HepG2 (cell line): ENCODE measurements around the gene GNA14. TPM values are rescaled to one million over a fixed set of nuclear protein-coding genes. Genes with fewer than 3 reads are reported as not detected.

ENCODE experiments used
- GABPB1 ChIP-seq: IDR thresholded peaks from 2 replicates; pipeline ENCODE4 v1.6.1; 2016; ENCODE audit warnings: mild to moderate bottlenecking, missing genetic modification reagents, moderate library complexity, missing compliant biosample characterization
- GTF3A ChIP-seq: sonication (generic); formaldehyde crosslinking; conservative IDR thresholded peaks from 2 replicates; pipeline ENCODE4 v1.4.0; 2020; ENCODE audit warnings: mild to moderate bottlenecking, missing genetic modification reagents
- HMG20A ChIP-seq: IDR thresholded peaks from 2 replicates; pipeline ENCODE4 v1.6.1; 2016; ENCODE audit warnings: borderline replicate concordance
- IRF2 ChIP-seq: IDR thresholded peaks from 2 replicates; pipeline ENCODE4 v1.6.1; 2018; ENCODE audit warnings: missing genetic modification reagents, missing compliant biosample characterization
- TEAD2 ChIP-seq: sonication (generic); formaldehyde crosslinking; IDR thresholded peaks from 2 replicates; pipeline ENCODE4 v1.9.0; 2021; ENCODE audit warnings: missing genetic modification reagents
- TEAD3 ChIP-seq: optimal IDR thresholded peaks from 2 replicates; pipeline ENCODE3; 2016; ENCODE audit warnings: borderline replicate concordance
- ZMYM4 ChIP-seq: sonication (generic); formaldehyde crosslinking; IDR thresholded peaks from 2 replicates; pipeline ENCODE4 v1.8.1; 2023; ENCODE audit warnings: mild to moderate bottlenecking, missing genetic modification reagents
- ZNF432 ChIP-seq: sonication (generic); formaldehyde crosslinking; IDR thresholded peaks from 2 replicates; pipeline ENCODE4 v1.5.0; 2020; ENCODE audit warnings: missing genetic modification reagents, mild to moderate bottlenecking, borderline replicate concordance
- ZNF563 ChIP-seq: sonication (generic); formaldehyde crosslinking; IDR thresholded peaks from 2 replicates; pipeline ENCODE4 v1.8.0; 2022; ENCODE audit warnings: mild to moderate bottlenecking, moderate library complexity, missing genetic modification reagents
- ZNF644 ChIP-seq: IDR thresholded peaks from 2 replicates; pipeline ENCODE4 v1.6.1; 2016; ENCODE audit warnings: low read depth
- ZNF749 ChIP-seq: sonication (generic); formaldehyde crosslinking; IDR thresholded peaks from 2 replicates; pipeline ENCODE4 v1.8.0; 2022; ENCODE audit warnings: mild to moderate bottlenecking, missing genetic modification reagents, moderate library complexity, borderline replicate concordance
- polyA plus RNA-seq, 8 experiments: library from polyadenylated mRNA; depleted of rRNA in 3 of 8; stranded (reverse) in 7 of 8; unstranded in 1 of 8; fragments of >200 nt; fragmentation: Illumina TruSeq in 4 of 8; extraction: Trizol in 4 of 8; gene quantifications; 2 replicates each; pipeline versions ENCODE4 v1.2.1 to v1.2.3, GENCODE V29; 2011 to 2016; ENCODE audit warnings: low read depth in 4 of 8, missing spikeins in 1 of 8, mixed read lengths in 1 of 8; ENCODE audit not compliant: insufficient read depth in 1 of 8
- total RNA-seq, 5 experiments: library from RNA; depleted of rRNA; stranded (reverse); fragments of >200 nt; fragmentation: Illumina TruSeq; extraction: Trizol; gene quantifications; 2 replicates each; pipeline ENCODE4 v1.2.3, GENCODE V29; 2016; ENCODE audit warnings: low read depth in 1 of 5
- TF ChIP-seq, protein P1 (sequence below): sonication (generic); formaldehyde crosslinking; IDR thresholded peaks from 2 replicates; pipeline ENCODE4 v1.5.1; 2020; ENCODE audit warnings: mild to moderate bottlenecking, missing genetic modification reagents, borderline replicate concordance
- TF ChIP-seq, protein P2 (sequence below): sonication (generic); formaldehyde crosslinking; IDR thresholded peaks from 2 replicates; pipeline ENCODE4 v1.4.0; 2020; ENCODE audit warnings: missing genetic modification reagents
- TF ChIP-seq, protein P3 (sequence below): sonication (generic); formaldehyde crosslinking; IDR thresholded peaks from 2 replicates; pipeline ENCODE4 v1.4.0; 2020; ENCODE audit warnings: missing genetic modification reagents
- TF ChIP-seq, protein P4 (sequence below): sonication (generic); formaldehyde crosslinking; IDR thresholded peaks from 2 replicates; pipeline ENCODE4 v1.4.0; 2020; ENCODE audit warnings: missing genetic modification reagents, borderline replicate concordance

Gene GNA14
- total and polyA plus RNA-seq, 2 of the 13 experiments (the other 11 are each of a cell fraction or from before 2014, with no cell fraction given): not detected

DNA sequence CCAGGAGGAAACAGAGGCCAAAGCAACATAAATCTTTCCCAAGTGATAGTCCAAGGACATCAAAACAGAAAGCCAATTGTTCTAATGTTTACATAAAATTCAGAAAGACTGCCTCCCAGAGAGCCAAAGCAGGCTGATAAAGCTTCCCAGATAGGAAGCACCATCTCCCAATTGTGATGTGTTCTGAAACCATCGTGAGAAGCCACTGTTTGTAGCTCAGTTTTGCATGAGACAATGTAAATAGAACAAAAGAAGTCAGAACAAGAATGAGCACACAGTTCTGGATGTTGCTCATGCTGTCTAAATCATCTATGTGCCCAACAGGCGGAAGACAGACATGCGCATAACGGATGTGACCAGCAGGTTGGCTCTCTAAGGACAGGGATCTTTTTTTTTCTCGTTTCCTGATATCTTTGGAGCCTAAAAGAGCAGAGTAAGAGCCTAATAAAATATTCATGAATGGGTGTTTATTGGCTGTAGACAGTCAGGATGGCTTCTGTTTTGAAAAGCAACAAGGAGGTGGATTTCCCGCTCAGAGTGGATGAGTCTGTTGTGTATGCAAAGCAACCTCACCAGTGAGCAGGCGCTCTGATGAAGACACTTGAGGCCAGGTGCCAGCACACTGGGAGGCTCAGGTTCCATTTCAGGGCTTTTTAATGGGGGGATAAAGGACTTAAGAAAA, 113.6 kb downstream of the GNA14 start (continued):
- TF ChIP-seq, protein P1, sequence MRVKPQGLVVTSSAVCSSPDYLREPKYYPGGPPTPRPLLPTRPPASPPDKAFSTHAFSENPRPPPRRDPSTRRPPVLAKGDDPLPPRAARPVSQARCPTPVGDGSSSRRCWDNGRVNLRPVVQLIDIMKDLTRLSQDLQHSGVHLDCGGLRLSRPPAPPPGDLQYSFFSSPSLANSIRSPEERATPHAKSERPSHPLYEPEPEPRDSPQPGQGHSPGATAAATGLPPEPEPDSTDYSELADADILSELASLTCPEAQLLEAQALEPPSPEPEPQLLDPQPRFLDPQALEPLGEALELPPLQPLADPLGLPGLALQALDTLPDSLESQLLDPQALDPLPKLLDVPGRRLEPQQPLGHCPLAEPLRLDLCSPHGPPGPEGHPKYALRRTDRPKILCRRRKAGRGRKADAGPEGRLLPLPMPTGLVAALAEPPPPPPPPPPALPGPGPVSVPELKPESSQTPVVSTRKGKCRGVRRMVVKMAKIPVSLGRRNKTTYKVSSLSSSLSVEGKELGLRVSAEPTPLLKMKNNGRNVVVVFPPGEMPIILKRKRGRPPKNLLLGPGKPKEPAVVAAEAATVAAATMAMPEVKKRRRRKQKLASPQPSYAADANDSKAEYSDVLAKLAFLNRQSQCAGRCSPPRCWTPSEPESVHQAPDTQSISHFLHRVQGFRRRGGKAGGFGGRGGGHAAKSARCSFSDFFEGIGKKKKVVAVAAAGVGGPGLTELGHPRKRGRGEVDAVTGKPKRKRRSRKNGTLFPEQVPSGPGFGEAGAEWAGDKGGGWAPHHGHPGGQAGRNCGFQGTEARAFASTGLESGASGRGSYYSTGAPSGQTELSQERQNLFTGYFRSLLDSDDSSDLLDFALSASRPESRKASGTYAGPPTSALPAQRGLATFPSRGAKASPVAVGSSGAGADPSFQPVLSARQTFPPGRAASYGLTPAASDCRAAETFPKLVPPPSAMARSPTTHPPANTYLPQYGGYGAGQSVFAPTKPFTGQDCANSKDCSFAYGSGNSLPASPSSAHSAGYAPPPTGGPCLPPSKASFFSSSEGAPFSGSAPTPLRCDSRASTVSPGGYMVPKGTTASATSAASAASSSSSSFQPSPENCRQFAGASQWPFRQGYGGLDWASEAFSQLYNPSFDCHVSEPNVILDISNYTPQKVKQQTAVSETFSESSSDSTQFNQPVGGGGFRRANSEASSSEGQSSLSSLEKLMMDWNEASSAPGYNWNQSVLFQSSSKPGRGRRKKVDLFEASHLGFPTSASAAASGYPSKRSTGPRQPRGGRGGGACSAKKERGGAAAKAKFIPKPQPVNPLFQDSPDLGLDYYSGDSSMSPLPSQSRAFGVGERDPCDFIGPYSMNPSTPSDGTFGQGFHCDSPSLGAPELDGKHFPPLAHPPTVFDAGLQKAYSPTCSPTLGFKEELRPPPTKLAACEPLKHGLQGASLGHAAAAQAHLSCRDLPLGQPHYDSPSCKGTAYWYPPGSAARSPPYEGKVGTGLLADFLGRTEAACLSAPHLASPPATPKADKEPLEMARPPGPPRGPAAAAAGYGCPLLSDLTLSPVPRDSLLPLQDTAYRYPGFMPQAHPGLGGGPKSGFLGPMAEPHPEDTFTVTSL (CRISPR knock-in tag): peak; percentile 78; the same call in 1 of the 2 replicates
- TF ChIP-seq TEAD3: peak; percentile 48
- peak; percentile 9; the same call in 1 of the 2 replicates for TF ChIP-seq GABPB1 (CRISPR knock-in tag)
- TF ChIP-seq, protein P2, sequence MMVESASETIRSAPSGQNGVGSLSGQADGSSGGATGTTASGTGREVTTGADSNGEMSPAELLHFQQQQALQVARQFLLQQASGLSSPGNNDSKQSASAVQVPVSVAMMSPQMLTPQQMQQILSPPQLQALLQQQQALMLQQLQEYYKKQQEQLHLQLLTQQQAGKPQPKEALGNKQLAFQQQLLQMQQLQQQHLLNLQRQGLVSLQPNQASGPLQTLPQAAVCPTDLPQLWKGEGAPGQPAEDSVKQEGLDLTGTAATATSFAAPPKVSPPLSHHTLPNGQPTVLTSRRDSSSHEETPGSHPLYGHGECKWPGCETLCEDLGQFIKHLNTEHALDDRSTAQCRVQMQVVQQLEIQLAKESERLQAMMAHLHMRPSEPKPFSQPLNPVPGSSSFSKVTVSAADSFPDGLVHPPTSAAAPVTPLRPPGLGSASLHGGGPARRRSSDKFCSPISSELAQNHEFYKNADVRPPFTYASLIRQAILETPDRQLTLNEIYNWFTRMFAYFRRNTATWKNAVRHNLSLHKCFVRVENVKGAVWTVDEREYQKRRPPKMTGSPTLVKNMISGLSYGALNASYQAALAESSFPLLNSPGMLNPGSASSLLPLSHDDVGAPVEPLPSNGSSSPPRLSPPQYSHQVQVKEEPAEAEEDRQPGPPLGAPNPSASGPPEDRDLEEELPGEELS (CRISPR knock-in tag): peak; percentile 80
- TF ChIP-seq IRF2 (CRISPR knock-in tag): peak; percentile 29; the same call in 1 of the 2 replicates
- TF ChIP-seq ZNF749 (CRISPR knock-in tag): peak; percentile 19; the same call in 1 of the 2 replicates
- no peak for TF ChIP-seq GTF3A (CRISPR knock-in tag)
- TF ChIP-seq ZNF644 (CRISPR knock-in tag): peak; percentile 63; the same call in 1 of the 2 replicates
- TF ChIP-seq ZNF563: no peak
- TF ChIP-seq, protein P3, sequence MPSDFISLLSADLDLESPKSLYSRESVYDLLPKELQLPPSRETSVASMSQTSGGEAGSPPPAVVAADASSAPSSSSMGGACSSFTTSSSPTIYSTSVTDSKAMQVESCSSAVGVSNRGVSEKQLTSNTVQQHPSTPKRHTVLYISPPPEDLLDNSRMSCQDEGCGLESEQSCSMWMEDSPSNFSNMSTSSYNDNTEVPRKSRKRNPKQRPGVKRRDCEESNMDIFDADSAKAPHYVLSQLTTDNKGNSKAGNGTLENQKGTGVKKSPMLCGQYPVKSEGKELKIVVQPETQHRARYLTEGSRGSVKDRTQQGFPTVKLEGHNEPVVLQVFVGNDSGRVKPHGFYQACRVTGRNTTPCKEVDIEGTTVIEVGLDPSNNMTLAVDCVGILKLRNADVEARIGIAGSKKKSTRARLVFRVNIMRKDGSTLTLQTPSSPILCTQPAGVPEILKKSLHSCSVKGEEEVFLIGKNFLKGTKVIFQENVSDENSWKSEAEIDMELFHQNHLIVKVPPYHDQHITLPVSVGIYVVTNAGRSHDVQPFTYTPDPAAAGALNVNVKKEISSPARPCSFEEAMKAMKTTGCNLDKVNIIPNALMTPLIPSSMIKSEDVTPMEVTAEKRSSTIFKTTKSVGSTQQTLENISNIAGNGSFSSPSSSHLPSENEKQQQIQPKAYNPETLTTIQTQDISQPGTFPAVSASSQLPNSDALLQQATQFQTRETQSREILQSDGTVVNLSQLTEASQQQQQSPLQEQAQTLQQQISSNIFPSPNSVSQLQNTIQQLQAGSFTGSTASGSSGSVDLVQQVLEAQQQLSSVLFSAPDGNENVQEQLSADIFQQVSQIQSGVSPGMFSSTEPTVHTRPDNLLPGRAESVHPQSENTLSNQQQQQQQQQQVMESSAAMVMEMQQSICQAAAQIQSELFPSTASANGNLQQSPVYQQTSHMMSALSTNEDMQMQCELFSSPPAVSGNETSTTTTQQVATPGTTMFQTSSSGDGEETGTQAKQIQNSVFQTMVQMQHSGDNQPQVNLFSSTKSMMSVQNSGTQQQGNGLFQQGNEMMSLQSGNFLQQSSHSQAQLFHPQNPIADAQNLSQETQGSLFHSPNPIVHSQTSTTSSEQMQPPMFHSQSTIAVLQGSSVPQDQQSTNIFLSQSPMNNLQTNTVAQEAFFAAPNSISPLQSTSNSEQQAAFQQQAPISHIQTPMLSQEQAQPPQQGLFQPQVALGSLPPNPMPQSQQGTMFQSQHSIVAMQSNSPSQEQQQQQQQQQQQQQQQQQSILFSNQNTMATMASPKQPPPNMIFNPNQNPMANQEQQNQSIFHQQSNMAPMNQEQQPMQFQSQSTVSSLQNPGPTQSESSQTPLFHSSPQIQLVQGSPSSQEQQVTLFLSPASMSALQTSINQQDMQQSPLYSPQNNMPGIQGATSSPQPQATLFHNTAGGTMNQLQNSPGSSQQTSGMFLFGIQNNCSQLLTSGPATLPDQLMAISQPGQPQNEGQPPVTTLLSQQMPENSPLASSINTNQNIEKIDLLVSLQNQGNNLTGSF (CRISPR knock-in tag): no peak
- TF ChIP-seq TEAD2 (CRISPR knock-in tag): no peak
- TF ChIP-seq HMG20A: peak; percentile 87; the same call in 1 of the 2 replicates
- no peak for TF ChIP-seq ZNF432
- peak; percentile 58 for TF ChIP-seq ZMYM4 (CRISPR knock-in tag)
- TF ChIP-seq, protein P4, sequence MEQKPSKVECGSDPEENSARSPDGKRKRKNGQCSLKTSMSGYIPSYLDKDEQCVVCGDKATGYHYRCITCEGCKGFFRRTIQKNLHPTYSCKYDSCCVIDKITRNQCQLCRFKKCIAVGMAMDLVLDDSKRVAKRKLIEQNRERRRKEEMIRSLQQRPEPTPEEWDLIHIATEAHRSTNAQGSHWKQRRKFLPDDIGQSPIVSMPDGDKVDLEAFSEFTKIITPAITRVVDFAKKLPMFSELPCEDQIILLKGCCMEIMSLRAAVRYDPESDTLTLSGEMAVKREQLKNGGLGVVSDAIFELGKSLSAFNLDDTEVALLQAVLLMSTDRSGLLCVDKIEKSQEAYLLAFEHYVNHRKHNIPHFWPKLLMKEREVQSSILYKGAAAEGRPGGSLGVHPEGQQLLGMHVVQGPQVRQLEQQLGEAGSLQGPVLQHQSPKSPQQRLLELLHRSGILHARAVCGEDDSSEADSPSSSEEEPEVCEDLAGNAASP (CRISPR knock-in tag): 0 out of 2 replicates have a peak, but pooled peaks have one; percentile 20
